Activated T-cell treated with anti-CD3 and anti-CD28 coated beads, Interleukin-2, amount 50 U/mL, for 72 hours (primary cell): ENCODE data around the gene RBM6. TPM values are rescaled to one million over a fixed set of nuclear protein-coding genes. Genes with fewer than 3 reads are reported as not detected.
A peak's percentile ranks its signal among the peaks of the same experiment; 100 is the strongest.

Source experiments
- ATAC-seq, 2 donors: fragments of 150-1000 bp; cut with Tn5 transposase; replicated peaks in 1 of 2; 2 replicates each; pipeline ENCODE4 v1.10.0; 2021; ENCODE audit warnings: moderate library complexity in 2 of 2, mild to moderate bottlenecking in 1 of 2
- DNase-seq, 2 donors: peaks; one replicate each; pipeline ENCODE4 v3.0.0; 2021 to 2022; ENCODE audit warnings: mixed read lengths in 1 of 2
- H3K27ac Mint-ChIP-seq: one replicate; pipeline ENCODE4 v1.8.0; 2022; ENCODE audit warnings: mild to moderate bottlenecking, moderate library complexity, mixed read lengths
- H3K27me3 Mint-ChIP-seq: one replicate; pipeline ENCODE4 v1.8.0; 2022; ENCODE audit warnings: low read depth, mixed read lengths
- H3K36me3 Mint-ChIP-seq, 2 donors: one replicate each; pipeline ENCODE4 v1.8.0; 2022; ENCODE audit warnings: mixed read lengths in 2 of 2, mild to moderate bottlenecking in 1 of 2; ENCODE audit not compliant: insufficient read depth in 2 of 2
- H3K4me1 Mint-ChIP-seq: one replicate; pipeline ENCODE4 v1.8.0; 2022; ENCODE audit warnings: low read depth, mixed read lengths
- H3K4me3 Mint-ChIP-seq, 2 donors: one replicate each; pipeline ENCODE4 v1.8.0; 2022; ENCODE audit warnings: mild to moderate bottlenecking in 2 of 2, mixed read lengths in 2 of 2, moderate library complexity in 2 of 2
- H3K9me3 Mint-ChIP-seq, 2 donors: one replicate each; pipeline ENCODE4 v1.8.0; 2022; ENCODE audit warnings: mixed read lengths in 2 of 2
- total RNA-seq, 2 donors: library from RNA; stranded (reverse); gene quantifications; one replicate each; pipeline ENCODE4 v1.2.3, GENCODE V29; 2022

The RBM6 gene
- total RNA-seq, 2 donors from 2014 or later = 57.4 to 70.4 TPM

- ATAC-seq = no peak
- no peaks in the 10 kb centered on the region for H3K27me3 Mint-ChIP-seq
- peaks cover 6 to 10% of the 10 kb centered on the region in 2 donors for H3K36me3 Mint-ChIP-seq
- H3K4me3 Mint-ChIP-seq = no peak overlapping the region
- no peak for DNase-seq
- no peak overlapping the region for H3K27ac Mint-ChIP-seq
- peaks cover 10% of the 10 kb centered on the region for H3K4me1 Mint-ChIP-seq
- H3K9me3 Mint-ChIP-seq = no peaks in the 10 kb centered on the region
Measured at GRCh38 chr3:49968346-49968745, 28.4 kb downstream of the RBM6 start.

GRCh38 chr3:49972656-49973055 lies 32.7 kb downstream of the RBM6 start:
- no peak for ATAC-seq
- Mint-ChIP-seq H3K4me1 (peaks cover 7% of the 10 kb centered on the region), H3K27me3 (no peaks in the 10 kb centered on the region), H3K36me3 (peaks cover 5 to 13% of the 10 kb centered on the region in 2 donors), H3K4me3 (no peak overlapping the region), H3K27ac (no peak overlapping the region), H3K9me3 (no peaks in the 10 kb centered on the region)
- no peak for DNase-seq

GRCh38 chr3:49976942-49977341 lies 37.0 kb downstream of the RBM6 start:
- DNase-seq (no peak), ATAC-seq (no peak)
- no peaks in the 10 kb centered on the region for H3K27me3 Mint-ChIP-seq
- H3K27ac Mint-ChIP-seq = no peak overlapping the region
- H3K9me3 Mint-ChIP-seq = no peaks in the 10 kb centered on the region
- H3K36me3 Mint-ChIP-seq = peaks cover 0 to 5% of the 10 kb centered on the region in 2 donors
- H3K4me3 Mint-ChIP-seq = no peak overlapping the region
- no peaks in the 10 kb centered on the region for H3K4me1 Mint-ChIP-seq

DNA sequence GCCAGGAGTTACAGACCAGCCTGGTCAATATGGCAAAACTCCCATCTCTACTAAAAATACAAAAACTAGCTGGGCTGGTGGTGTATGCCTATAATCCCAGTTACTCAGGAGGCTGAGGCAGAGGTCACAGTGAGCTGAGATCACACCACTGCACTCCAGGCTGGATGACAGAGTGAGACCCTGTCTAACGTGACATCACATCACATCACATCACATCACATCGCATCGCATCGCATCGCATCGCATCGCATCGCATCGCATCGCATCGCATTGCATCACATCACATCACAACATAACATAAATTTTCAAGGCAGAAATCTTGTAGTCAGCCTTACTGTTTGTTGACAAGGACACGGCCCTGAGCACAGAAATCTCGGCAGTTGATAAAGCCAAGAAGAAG lies 44.4 kb downstream of the RBM6 start:
- no peak for DNase-seq
- Mint-ChIP-seq H3K27ac (no peak overlapping the region), H3K36me3 (peaks cover 0 to 3% of the 10 kb centered on the region in 2 donors)

GRCh38 chr3:49992326-49992725 lies 52.4 kb downstream of the RBM6 start:
- peaks cover 3% of the 10 kb centered on the region for H3K4me1 Mint-ChIP-seq
- no peak for DNase-seq

More for the DNA sequence above, 44.4 kb downstream of the RBM6 start:
- Mint-ChIP-seq H3K4me3 (no peak overlapping the region), H3K27me3 (no peaks in the 10 kb centered on the region), H3K9me3 (no peaks in the 10 kb centered on the region), H3K4me1 (no peaks in the 10 kb centered on the region)
- no peak for ATAC-seq

DNA sequence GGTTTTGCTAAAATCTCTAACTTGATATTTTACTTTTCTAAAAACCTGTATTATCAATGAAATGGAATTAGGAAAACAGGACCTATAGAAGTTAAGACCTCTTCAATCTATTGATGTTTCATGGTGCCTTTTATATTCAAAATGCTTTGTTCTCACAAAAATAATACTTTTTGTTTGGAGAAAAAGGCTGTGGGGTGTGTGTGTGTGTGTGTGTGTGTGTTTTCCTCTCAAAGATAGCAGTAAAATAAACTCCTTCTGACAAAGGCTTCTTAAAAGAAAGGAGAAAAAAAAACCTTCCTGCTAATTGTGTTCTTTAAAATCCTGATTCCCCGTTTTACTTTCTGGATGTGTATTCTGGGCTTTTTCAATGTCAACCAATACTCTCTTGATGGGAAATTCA lies 54.5 kb downstream of the RBM6 start:
- no peaks in the 10 kb centered on the region for H3K27me3 Mint-ChIP-seq
- no peak overlapping the region for H3K4me3 Mint-ChIP-seq
- no peaks in the 10 kb centered on the region for H3K9me3 Mint-ChIP-seq
- H3K36me3 Mint-ChIP-seq = no peaks in the 10 kb centered on the region
- ATAC-seq (no peak), DNase-seq (no peak)
- no peak overlapping the region for H3K27ac Mint-ChIP-seq
- peaks cover 21% of the 10 kb centered on the region for H3K4me1 Mint-ChIP-seq

More at GRCh38 chr3:49992326-49992725, 52.4 kb downstream of the RBM6 start:
- no peak for ATAC-seq
- Mint-ChIP-seq H3K4me3 (no peak overlapping the region), H3K9me3 (no peaks in the 10 kb centered on the region), H3K27ac (no peak overlapping the region), H3K36me3 (peaks cover 0 to 1% of the 10 kb centered on the region in 2 donors), H3K27me3 (no peaks in the 10 kb centered on the region)

- Mint-ChIP-seq H3K27ac (no peak overlapping the region), H3K36me3 (peaks cover 2 to 4% of the 10 kb centered on the region in 2 donors)
- no peak for ATAC-seq
Measured at GRCh38 chr3:49996016-49996415, 56.1 kb downstream of the RBM6 start.

GRCh38 chr3:49997862-49998261 lies 57.9 kb downstream of the RBM6 start:
- Mint-ChIP-seq H3K4me1 (peaks cover 21% of the 10 kb centered on the region), H3K27ac (peak overlapping the region; percentile 66), H3K4me3 (no peak overlapping the region), H3K27me3 (no peaks in the 10 kb centered on the region), H3K36me3 (peaks cover 2 to 5% of the 10 kb centered on the region in 2 donors), H3K9me3 (no peaks in the 10 kb centered on the region)
- peak; percentile 59 to 60 for ATAC-seq
- no peak for DNase-seq

More at GRCh38 chr3:49996016-49996415, 56.1 kb downstream of the RBM6 start:
- peaks cover 21% of the 10 kb centered on the region for H3K4me1 Mint-ChIP-seq
- no peaks in the 10 kb centered on the region for H3K9me3 Mint-ChIP-seq
- no peak overlapping the region for H3K4me3 Mint-ChIP-seq
- DNase-seq = no peak
- no peaks in the 10 kb centered on the region for H3K27me3 Mint-ChIP-seq

DNA sequence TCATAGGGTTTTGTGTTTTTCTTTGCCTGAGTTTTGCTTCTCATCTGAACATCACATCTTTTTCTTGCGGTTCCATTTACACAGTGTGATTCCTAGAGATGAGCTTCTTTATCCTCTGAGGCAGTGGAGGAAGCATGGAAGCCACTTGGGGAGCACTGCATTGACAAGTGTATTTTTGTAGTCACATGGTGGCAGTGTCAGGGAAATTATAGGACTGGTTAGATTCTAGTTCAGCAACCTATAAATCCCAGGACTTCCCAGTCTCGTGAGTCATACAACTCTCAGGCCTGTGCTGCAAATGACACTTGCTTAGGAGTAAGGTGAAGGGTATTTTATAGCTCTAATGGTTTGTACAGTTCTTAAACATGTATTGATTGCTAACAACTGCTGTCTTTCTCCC lies 58.4 kb downstream of the RBM6 start:
- Mint-ChIP-seq H3K9me3 (no peaks in the 10 kb centered on the region), H3K36me3 (peaks cover 4 to 7% of the 10 kb centered on the region in 2 donors), H3K4me3 (no peak overlapping the region), H3K27ac (peak overlapping the region; percentile 66), H3K4me1 (peaks cover 21% of the 10 kb centered on the region), H3K27me3 (no peaks in the 10 kb centered on the region)
- no peak for DNase-seq
- ATAC-seq = peak; percentile 26 to 37

DNA sequence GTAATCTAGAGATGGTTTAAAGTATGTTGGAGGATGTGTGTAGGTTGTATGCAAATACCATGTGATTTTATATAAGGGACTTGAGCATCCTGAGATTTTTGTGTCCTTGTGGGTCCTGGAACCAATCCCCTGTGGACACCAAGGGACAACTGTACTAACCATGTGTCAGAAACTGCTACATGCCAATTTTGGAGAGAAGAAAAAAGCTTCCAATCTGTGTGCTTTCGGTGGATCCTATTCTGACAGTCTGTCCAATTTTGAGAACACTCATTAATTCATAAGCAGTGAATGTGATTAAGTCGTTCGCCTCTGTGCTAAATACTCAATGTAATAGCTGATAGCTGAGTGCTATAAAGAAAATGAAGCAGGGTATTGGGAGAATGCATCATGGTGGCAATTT lies 61.6 kb downstream of the RBM6 start:
- Mint-ChIP-seq H3K36me3 (peaks cover 4 to 12% of the 10 kb centered on the region in 2 donors), H3K27me3 (no peaks in the 10 kb centered on the region), H3K9me3 (no peaks in the 10 kb centered on the region), H3K27ac (no peak overlapping the region), H3K4me1 (peaks cover 21% of the 10 kb centered on the region), H3K4me3 (no peak overlapping the region)
- ATAC-seq (no peak), DNase-seq (no peak)

GRCh38 chr3:50003216-50003615 lies 63.3 kb downstream of the RBM6 start:
- no peak overlapping the region for H3K27ac Mint-ChIP-seq
- ATAC-seq = no peak
- H3K4me3 Mint-ChIP-seq = no peak overlapping the region

DNA sequence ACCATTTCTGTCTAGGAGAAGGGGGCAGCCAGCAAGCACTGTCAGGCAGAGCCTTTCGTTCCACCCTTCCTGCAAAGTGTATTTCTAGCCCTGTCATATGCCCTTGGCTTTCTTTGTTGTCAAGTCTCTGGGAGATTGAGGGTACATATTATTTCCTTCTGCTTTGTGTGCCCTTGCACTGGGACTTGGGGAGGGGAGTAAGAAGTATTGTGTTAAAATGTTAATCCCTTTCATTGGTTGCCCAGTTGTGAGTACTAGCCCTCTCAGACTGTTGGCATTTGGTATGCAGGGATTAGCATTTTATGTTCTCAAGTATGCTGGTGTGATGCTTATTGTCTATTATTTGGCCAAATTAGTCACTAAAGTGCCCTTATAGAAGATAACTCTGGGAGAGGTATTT lies 63.9 kb downstream of the RBM6 start:
- DNase-seq (no peak), ATAC-seq (no peak)
- H3K4me3 Mint-ChIP-seq = no peak overlapping the region
- H3K9me3 Mint-ChIP-seq = no peaks in the 10 kb centered on the region
- H3K27me3 Mint-ChIP-seq = no peaks in the 10 kb centered on the region
- H3K36me3 Mint-ChIP-seq = peaks cover 4 to 13% of the 10 kb centered on the region in 2 donors
- H3K4me1 Mint-ChIP-seq = peaks cover 4% of the 10 kb centered on the region
- no peak overlapping the region for H3K27ac Mint-ChIP-seq

More at GRCh38 chr3:50003216-50003615, 63.3 kb downstream of the RBM6 start:
- peaks cover 10% of the 10 kb centered on the region for H3K4me1 Mint-ChIP-seq
- DNase-seq = no peak
- peaks cover 4 to 13% of the 10 kb centered on the region in 2 donors for H3K36me3 Mint-ChIP-seq
- no peaks in the 10 kb centered on the region for H3K27me3 Mint-ChIP-seq
- no peaks in the 10 kb centered on the region for H3K9me3 Mint-ChIP-seq

- Mint-ChIP-seq H3K27ac (no peak overlapping the region), H3K27me3 (no peaks in the 10 kb centered on the region), H3K4me3 (no peak overlapping the region), H3K36me3 (peaks cover 0 to 4% of the 10 kb centered on the region in 2 donors), H3K9me3 (no peaks in the 10 kb centered on the region), H3K4me1 (no peaks in the 10 kb centered on the region)
- no peak for DNase-seq
- no peak for ATAC-seq
Measured at GRCh38 chr3:50008931-50009330, 69.0 kb downstream of the RBM6 start.

- H3K9me3 Mint-ChIP-seq = no peaks in the 10 kb centered on the region
- no peak overlapping the region for H3K4me3 Mint-ChIP-seq
- H3K27ac Mint-ChIP-seq = no peak overlapping the region
- peaks cover 0 to 3% of the 10 kb centered on the region in 2 donors for H3K36me3 Mint-ChIP-seq
- H3K27me3 Mint-ChIP-seq = no peaks in the 10 kb centered on the region
- peaks cover 3% of the 10 kb centered on the region for H3K4me1 Mint-ChIP-seq
- DNase-seq (no peak), ATAC-seq (no peak)
Measured at GRCh38 chr3:50010959-50011358, 71.0 kb downstream of the RBM6 start.
